HG03575 (cell line): ENCODE data around the gene RSPH1.
"Not testable (repeated sequence)": the region's sequence is repeated elsewhere in the genome, so short reads cannot be mapped to it uniquely, and the experiment has no call there.

Source experiments
- ATAC-seq: cut with Tn5 transposase; IDR thresholded peaks from one replicate; pipeline ENCODE4 v1.9.1; 2021; ENCODE audit not compliant: unreplicated experiment, insufficient number of reproducible peaks, low FRiP score; ENCODE audit errors: extremely low read depth

RSPH1 gene

DNA sequence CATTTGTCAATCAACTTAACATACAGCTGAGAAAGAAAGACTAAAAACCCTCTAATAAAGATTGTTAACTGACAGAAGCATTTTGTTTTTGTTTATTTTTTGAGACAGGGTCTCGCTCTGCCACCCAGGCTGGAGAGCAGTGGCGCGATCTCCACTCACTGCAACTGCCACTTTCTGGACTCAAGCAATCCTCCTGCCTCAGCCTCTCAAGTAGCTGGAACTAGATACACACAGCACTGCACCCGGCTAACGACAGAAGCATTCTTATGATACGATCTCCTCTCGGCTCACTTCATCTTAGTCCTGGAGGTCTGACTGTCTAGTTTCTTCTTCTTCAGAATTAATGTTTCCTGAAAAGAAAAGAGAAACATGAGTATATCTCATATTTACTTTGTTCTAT, 23.5 kb downstream of the RSPH1 start:
- ATAC-seq: no peak

DNA sequence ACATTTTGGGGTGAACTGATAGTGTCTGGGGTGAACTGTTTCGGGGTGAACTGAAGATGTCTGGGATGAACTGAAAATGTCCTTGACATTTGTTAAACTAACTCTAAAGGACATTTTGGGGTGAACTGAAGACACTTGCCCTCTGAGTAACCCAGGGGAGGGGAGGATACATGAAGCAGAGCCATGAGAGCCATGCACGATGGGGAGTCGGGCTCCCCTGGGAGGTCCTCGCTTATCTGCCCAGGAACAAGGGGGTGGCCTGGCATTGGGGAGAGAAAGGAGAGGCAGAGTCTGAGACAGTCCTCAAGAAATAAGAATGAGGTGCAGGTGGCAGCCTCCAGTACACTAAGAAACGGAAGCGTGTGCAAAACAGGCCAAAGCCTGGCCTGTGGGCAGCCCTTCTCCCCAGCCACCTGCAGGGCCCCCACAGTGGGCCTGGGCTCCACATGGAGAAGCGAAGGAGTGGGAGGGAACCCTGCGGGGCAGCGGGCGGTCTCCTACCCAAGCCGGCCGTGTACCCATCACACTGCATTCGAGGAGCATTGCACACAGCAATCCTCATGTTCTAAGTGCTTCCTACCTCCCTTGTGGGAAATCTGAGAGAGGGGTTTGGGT, 24.2 kb downstream of the RSPH1 start:
- no peak for ATAC-seq

GRCh38 chr21:42471206-42471605, 24.8 kb downstream of the RSPH1 start:
- ATAC-seq: no peak

- not testable (repeated sequence) for ATAC-seq
These were observed 26.3 kb downstream of the RSPH1 start for GRCh38 chr21:42469726-42470125.

- no peak for ATAC-seq
These were observed 26.8 kb downstream of the RSPH1 start for GRCh38 chr21:42469272-42469671.

GRCh38 chr21:42468491-42469131, 27.4 kb downstream of the RSPH1 start:
- ATAC-seq: no peak

- no peak for ATAC-seq
These were observed 28.7 kb downstream of the RSPH1 start for GRCh38 chr21:42467140-42467983.

DNA sequence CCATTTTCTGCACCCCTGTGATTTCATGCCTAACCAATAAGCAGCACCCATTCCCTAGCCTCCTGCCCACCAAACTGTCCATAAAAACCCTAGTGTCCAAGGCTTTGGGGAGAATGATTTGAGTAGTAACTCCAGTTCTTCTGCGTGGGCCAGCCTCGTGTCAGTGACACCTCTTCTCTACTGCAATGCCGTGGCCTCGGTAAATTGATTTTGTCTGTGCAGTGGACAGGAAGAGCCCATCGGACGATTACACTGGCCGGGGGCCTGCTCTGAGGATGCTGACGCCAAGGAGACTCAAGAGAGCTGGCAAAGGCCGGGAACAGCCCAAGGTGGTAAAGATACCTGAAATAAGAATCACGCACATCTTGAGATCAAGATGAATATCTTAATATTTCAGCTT, 29.3 kb downstream of the RSPH1 start:
- ATAC-seq: no peak

DNA sequence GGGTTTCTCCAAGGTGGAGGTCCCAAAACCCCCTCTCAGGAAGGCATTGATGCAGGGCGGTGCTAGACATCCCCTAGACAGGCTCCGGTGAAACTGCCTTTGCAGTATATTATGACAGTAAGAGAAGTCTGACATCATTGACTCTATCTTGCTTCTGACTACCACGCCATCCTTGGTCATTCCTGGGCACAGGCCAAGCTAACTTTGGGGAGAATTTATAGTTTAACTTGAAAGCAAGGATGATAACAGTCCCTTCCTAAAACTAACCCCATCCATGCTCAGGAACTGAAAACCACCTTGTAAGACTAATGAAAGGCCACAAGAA, 30.3 kb downstream of the RSPH1 start:
- no peak for ATAC-seq

GRCh38 chr21:42465008-42465802, 30.8 kb downstream of the RSPH1 start:
- ATAC-seq: no peak

- ATAC-seq: no peak
These were observed 32.0 kb downstream of the RSPH1 start for GRCh38 chr21:42463861-42464515.

- ATAC-seq: no peak
These were observed 33.8 kb downstream of the RSPH1 start for GRCh38 chr21:42461881-42462877.

GRCh38 chr21:42461185-42461520, 34.9 kb downstream of the RSPH1 start:
- ATAC-seq: no peak

GRCh38 chr21:42460391-42461184, 35.4 kb downstream of the RSPH1 start:
- no peak for ATAC-seq

DNA sequence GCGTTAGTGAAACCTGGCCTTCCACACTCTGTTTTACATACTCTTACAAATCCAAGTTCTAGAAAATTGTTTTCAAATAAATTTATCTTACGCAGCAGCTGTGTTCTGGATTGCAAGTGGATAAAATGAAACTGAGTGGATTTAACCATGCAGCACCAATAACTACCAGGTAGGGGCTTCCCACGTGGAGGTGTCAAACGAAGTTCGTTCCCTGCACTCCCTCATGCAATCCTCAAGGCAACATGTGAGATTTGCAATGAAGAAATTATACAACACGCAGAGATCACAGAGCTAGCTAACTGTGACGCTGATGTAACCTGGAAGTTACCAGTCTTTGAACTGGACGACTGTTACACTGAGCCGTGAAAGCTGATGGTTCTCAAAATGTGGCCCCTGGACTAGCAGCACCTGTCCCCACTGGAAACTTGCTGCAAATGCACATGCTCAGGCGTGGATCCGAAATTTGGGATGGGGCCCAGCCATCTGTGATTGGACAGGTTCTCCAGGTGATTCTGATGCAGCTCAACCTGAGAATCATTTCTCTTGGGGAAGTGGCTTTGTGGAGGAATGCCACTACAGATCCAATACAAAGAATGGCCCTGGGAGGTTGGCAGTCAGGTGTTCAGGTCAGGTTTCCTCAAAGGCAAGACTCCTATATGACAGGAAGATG, 36.3 kb downstream of the RSPH1 start:
- no peak for ATAC-seq

DNA sequence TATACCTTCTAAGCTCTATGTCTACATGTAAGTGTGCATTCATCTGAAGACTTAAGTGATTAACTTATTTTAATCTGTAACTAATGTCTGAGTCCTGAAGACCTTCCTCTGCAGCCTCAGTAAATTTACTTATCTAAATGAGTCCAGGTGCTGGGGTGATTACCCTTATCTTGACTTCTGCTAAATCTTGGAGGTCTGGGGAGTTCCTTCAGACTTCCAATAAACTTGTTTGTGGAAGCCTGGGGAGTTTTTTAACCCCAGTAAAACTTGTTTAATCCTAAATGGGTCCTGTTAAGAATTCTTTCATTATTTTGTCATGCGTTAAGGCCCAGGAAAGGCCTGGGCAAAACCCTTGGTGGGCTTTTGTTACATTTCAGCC, 37.0 kb downstream of the RSPH1 start:
- ATAC-seq: no peak

DNA sequence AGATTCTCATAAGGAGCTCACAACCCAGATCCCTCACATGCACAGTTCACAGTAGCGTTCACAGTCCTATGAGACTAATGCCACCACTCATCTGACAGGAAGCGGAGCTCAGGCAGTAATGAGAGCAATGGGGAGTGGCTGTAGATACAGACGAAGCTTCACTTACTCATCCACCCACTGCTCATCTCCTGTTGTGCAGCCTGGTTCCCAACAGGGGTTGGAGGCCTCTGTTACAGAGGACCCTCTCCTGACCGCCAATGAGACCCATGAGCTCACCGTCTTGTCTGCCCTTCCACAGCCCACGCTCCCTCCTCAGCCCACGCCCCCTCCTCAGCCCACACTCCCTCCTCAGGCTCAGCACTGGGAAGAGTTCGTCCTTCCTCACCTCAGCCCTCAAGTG, 39.6 kb downstream of the RSPH1 start:
- ATAC-seq: no peak
